HepG2 (cell line): Measurements from ENCODE around the gene ADAT3. TPM values are rescaled to one million over a fixed set of nuclear protein-coding genes. Genes with fewer than 3 reads are reported as not detected.

ENCODE experiments used
- ATF7 ChIP-seq, 2 experiments: fragments of 450-650 bp in 1 of 2; sonication (generic) in 1 of 2; formaldehyde crosslinking in 1 of 2; IDR thresholded peaks; 2 replicates each; pipeline versions ENCODE4 v1.4.0 to v1.6.1; 2016 to 2020; ENCODE audit warnings: antibody characterized with exemption in 1 of 2, mild to moderate bottlenecking in 1 of 2, missing genetic modification reagents in 1 of 2
- DPF2 ChIP-seq: sonication (generic); formaldehyde crosslinking; IDR thresholded peaks from 2 replicates; pipeline ENCODE4 v1.4.0; 2020; ENCODE audit warnings: mild to moderate bottlenecking, low read depth, missing genetic modification reagents, borderline replicate concordance
- ESRRA ChIP-seq: sonication (generic); formaldehyde crosslinking; IDR thresholded peaks from 2 replicates; pipeline ENCODE4 v1.5.1; 2020; ENCODE audit warnings: mild to moderate bottlenecking, low read depth, missing genetic modification reagents
- FOXK1 ChIP-seq: sonication (generic); formaldehyde crosslinking; IDR thresholded peaks from 2 replicates; pipeline ENCODE4 v1.4.0; 2020; ENCODE audit warnings: low read depth, missing genetic modification reagents, borderline replicate concordance
- HDAC6 ChIP-seq: fragments of 200-600 bp; sonication (generic); IDR thresholded peaks from 2 replicates; pipeline ENCODE4 v1.7.0; 2017; ENCODE audit warnings: mild to moderate bottlenecking, antibody characterized with exemption, low read length, low read depth
- HMG20A ChIP-seq: IDR thresholded peaks from 2 replicates; pipeline ENCODE4 v1.6.1; 2016; ENCODE audit warnings: borderline replicate concordance
- MAFK ChIP-seq, 2 experiments: IDR thresholded peaks in 1 of 2; conservative IDR thresholded peaks in 1 of 2; 2 replicates each; pipeline ENCODE4 v1.6.1; 2011; ENCODE audit warnings: improper control_type of control experiment in 2 of 2, low read length in 2 of 2
- MEIS2 ChIP-seq: sonication (generic); formaldehyde crosslinking; IDR thresholded peaks from 2 replicates; pipeline ENCODE4 v1.9.0; 2021; ENCODE audit warnings: mild to moderate bottlenecking, missing genetic modification reagents
- POGZ ChIP-seq: sonication (generic); formaldehyde crosslinking; IDR thresholded peaks from 2 replicates; pipeline ENCODE4 v1.4.0; 2020; ENCODE audit warnings: mild to moderate bottlenecking, missing genetic modification reagents
- SNAPC4 ChIP-seq: sonication (generic); formaldehyde crosslinking; IDR thresholded peaks from 2 replicates; pipeline ENCODE4 v1.4.0; 2020; ENCODE audit warnings: mild to moderate bottlenecking, missing genetic modification reagents
- TGIF2 ChIP-seq: IDR thresholded peaks from 2 replicates; pipeline ENCODE4 v1.6.1; 2016; ENCODE audit warnings: control low read depth, missing compliant biosample characterization
- TOPORS ChIP-seq: sonication (generic); formaldehyde crosslinking; IDR thresholded peaks from 2 replicates; pipeline ENCODE4 v1.8.0; 2023; ENCODE audit warnings: mild to moderate bottlenecking, missing genetic modification reagents
- ZBTB33 ChIP-seq: sonication (generic); formaldehyde crosslinking; IDR thresholded peaks from 2 replicates; pipeline ENCODE4 v1.4.0; 2020; ENCODE audit warnings: missing genetic modification reagents
- ZNF431 ChIP-seq: sonication (generic); formaldehyde crosslinking; IDR thresholded peaks from 2 replicates; pipeline ENCODE4 v1.9.0; 2022; ENCODE audit warnings: missing genetic modification reagents, low read depth, mild to moderate bottlenecking, borderline replicate concordance
- ZNF644 ChIP-seq: IDR thresholded peaks from 2 replicates; pipeline ENCODE4 v1.6.1; 2016; ENCODE audit warnings: low read depth
- ZNF670 ChIP-seq: sonication (generic); formaldehyde crosslinking; IDR thresholded peaks from 2 replicates; pipeline ENCODE4 v1.8.0; 2022; ENCODE audit warnings: mild to moderate bottlenecking, missing genetic modification reagents, borderline replicate concordance
- ZNF781 ChIP-seq: sonication (generic); formaldehyde crosslinking; IDR thresholded peaks from 2 replicates; pipeline ENCODE4 v1.5.1; 2020; ENCODE audit warnings: borderline replicate concordance, mild to moderate bottlenecking, missing genetic modification reagents; ENCODE audit errors: not compliant biosample characterization
- ZNF839 ChIP-seq: sonication (generic); formaldehyde crosslinking; IDR thresholded peaks from 2 replicates; pipeline ENCODE4 v1.4.0; 2020; ENCODE audit warnings: missing genetic modification reagents, mild to moderate bottlenecking, borderline replicate concordance
- polyA plus RNA-seq, 8 experiments: library from polyadenylated mRNA; depleted of rRNA in 3 of 8; stranded (reverse) in 7 of 8; unstranded in 1 of 8; fragments of >200 nt; fragmentation: Illumina TruSeq in 4 of 8; extraction: Trizol in 4 of 8; gene quantifications; 2 replicates each; pipeline versions ENCODE4 v1.2.1 to v1.2.3, GENCODE V29; 2011 to 2016; ENCODE audit warnings: low read depth in 4 of 8, missing spikeins in 1 of 8, mixed read lengths in 1 of 8; ENCODE audit not compliant: insufficient read depth in 1 of 8
- total RNA-seq, 5 experiments: library from RNA; depleted of rRNA; stranded (reverse); fragments of >200 nt; fragmentation: Illumina TruSeq; extraction: Trizol; gene quantifications; 2 replicates each; pipeline ENCODE4 v1.2.3, GENCODE V29; 2016; ENCODE audit warnings: low read depth in 1 of 5
- TF ChIP-seq, protein P1 (sequence below): sonication (generic); formaldehyde crosslinking; IDR thresholded peaks from 2 replicates; pipeline ENCODE4 v1.4.0; 2020; ENCODE audit warnings: missing genetic modification reagents
- TF ChIP-seq, protein P2 (sequence below): IDR thresholded peaks from 2 replicates; pipeline ENCODE4 v1.6.1; 2016

Gene ADAT3
- total and polyA plus RNA-seq, 2 of the 13 experiments (the other 11 are each of a cell fraction or from before 2014, with no cell fraction given), result 0.95 to 3.5 TPM

DNA sequence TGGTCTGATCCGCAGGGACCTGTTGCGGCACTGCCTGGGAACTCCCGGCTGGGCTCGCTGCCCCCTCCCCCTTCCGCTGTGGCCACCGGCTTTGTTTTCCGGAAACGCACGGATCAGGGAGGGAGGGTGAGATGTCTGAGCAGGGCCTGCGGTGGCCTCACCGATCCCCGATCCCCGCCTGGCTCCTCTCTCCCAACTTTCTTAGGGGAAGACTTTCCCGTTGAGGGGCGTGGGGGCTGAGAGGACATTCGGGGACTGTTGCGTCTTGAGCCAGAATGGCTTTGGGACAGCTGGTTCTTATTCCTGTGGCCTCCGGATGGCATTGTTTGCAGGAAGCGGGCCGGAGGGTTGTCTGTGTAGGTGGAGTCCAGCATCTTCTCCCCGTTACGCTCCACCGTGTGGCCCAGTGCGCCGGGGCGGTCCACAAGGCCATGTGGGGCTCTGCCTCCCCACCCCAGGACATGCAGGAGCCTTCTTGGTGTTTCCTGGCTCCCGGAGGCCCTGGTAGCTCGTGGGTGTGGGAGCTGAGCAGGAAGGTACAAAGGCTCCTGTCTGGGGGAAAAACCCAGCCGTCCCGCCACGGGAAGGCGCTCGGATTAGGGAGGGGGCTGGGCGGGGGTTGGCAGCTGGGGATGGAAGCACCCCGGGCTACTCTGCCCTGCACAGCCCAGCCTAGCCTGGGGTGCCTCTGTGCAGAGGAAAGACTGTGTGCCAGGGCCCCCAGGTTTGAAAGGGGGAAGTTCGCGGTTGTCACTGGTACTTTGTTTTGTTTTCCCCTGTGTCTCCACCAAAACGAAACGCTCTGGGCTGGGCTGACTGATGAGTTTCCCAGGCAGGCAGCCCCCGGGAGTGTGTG, 37.1 kb downstream of the ADAT3 start (continued):
- TF ChIP-seq SNAPC4 (no peak), ATF7 (IDR thresholded peaks at IDR 0.05) (no peak), ATF7 (CRISPR knock-in tag; IDR thresholded peaks at IDR 0.05) (no peak), MEIS2 (0 out of 2 replicates have a peak, but pooled peaks have one; percentile 41), ZBTB33 (CRISPR knock-in tag) (0 out of 2 replicates have a peak, but pooled peaks have one; percentile 48), HMG20A (CRISPR knock-in tag) (no peak; the same call in 1 of the 2 replicates), DPF2 (CRISPR knock-in tag) (peak; percentile 55; the same call in 1 of the 2 replicates), TGIF2 (CRISPR knock-in tag) (peak; percentile 68; the same call in 1 of the 2 replicates), FOXK1 (CRISPR knock-in tag) (no peak), HDAC6 (no peak), ZNF839 (no peak), ESRRA (CRISPR knock-in tag) (no peak), POGZ (no peak), ZNF644 (CRISPR knock-in tag) (no peak), MAFK (conservative IDR thresholded peaks at IDR 0.05 in 1 of 2, IDR thresholded peaks at IDR 0.05 in 1 of 2; ENCODE audit: low read length in 2 of 2) (no peak), ZNF781 (CRISPR knock-in tag) (no peak), TOPORS (CRISPR knock-in tag) (no peak), ZNF670 (CRISPR knock-in tag) (no peak), ZNF431 (CRISPR knock-in tag) (0 out of 2 replicates have a peak, but pooled peaks have one; percentile 43)
- TF ChIP-seq, protein P1, sequence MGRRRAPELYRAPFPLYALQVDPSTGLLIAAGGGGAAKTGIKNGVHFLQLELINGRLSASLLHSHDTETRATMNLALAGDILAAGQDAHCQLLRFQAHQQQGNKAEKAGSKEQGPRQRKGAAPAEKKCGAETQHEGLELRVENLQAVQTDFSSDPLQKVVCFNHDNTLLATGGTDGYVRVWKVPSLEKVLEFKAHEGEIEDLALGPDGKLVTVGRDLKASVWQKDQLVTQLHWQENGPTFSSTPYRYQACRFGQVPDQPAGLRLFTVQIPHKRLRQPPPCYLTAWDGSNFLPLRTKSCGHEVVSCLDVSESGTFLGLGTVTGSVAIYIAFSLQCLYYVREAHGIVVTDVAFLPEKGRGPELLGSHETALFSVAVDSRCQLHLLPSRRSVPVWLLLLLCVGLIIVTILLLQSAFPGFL (CRISPR knock-in tag), result no peak
- TF ChIP-seq, protein P2, sequence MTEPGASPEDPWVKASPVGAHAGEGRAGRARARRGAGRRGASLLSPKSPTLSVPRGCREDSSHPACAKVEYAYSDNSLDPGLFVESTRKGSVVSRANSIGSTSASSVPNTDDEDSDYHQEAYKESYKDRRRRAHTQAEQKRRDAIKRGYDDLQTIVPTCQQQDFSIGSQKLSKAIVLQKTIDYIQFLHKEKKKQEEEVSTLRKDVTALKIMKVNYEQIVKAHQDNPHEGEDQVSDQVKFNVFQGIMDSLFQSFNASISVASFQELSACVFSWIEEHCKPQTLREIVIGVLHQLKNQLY, result no peak; the same call in 1 of the 2 replicates
